WTC11 (cell line): Measurements from ENCODE around the gene S100A2. TPM values are rescaled to one million over a fixed set of nuclear protein-coding genes. Genes with fewer than 3 reads are reported as not detected.

Experiments used
- ATAC-seq: fragments of 200-7000 bp; cut with Tn5 transposase; 2 replicates; pipeline ENCODE4 v1.10.0; 2021; ENCODE audit warnings: mild to moderate bottlenecking, moderate library complexity
- CTCF ChIA-PET: fragments of 300-600 bp; sonication (Branson Sonifier 250); formaldehyde crosslinking; loops from one replicate; lab custom pipeline; 2021; ENCODE audit warnings: antibody characterized with exemption; lab: Charles Lee
- POLR2A ChIA-PET: fragments of 350-600 bp; sonication (Branson Sonifier 250); formaldehyde crosslinking; loops from one replicate; lab custom pipeline; 2021; ENCODE audit warnings: antibody characterized with exemption; lab: Charles Lee
- DNase-seq: peaks from one replicate; pipeline ENCODE4 v3.0.0; 2021; ENCODE audit warnings: low spot score
- H3K27ac Mint-ChIP-seq: 2 replicates; pipeline ENCODE4 v1.8.0; 2021; ENCODE audit warnings: mixed read lengths
- H3K27me3 Mint-ChIP-seq: 2 replicates; pipeline ENCODE4 v1.8.0; 2021; ENCODE audit warnings: low read depth, mild to moderate bottlenecking, moderate library complexity, mixed read lengths
- H3K36me3 Mint-ChIP-seq: 2 replicates; pipeline ENCODE4 v1.8.0; 2021; ENCODE audit warnings: mixed read lengths
- H3K4me1 Mint-ChIP-seq: 2 replicates; pipeline ENCODE4 v1.8.0; 2022; ENCODE audit warnings: mixed read lengths
- H3K4me3 Mint-ChIP-seq: 2 replicates; pipeline ENCODE4 v1.8.0; 2021; ENCODE audit warnings: mild to moderate bottlenecking, moderate library complexity, mixed read lengths
- H3K9me3 Mint-ChIP-seq: 2 replicates; pipeline ENCODE4 v1.8.0; 2021; ENCODE audit warnings: mixed read lengths
- AR ChIP-seq: fragments of 250-450 bp; sonication (Bioruptor Pico); IDR thresholded peaks from 2 replicates; pipeline ENCODE4 v1.9.0; 2021; ENCODE audit warnings: mild to moderate bottlenecking
- ATF2 ChIP-seq: sonication (generic); formaldehyde crosslinking; IDR thresholded peaks from 2 replicates; pipeline ENCODE4 v1.8.1; 2022; ENCODE audit warnings: low read depth, missing genetic modification reagents, borderline replicate concordance
- EMX1 ChIP-seq: fragments of 250-450 bp; sonication (Bioruptor Pico); IDR thresholded peaks from 2 replicates; pipeline ENCODE4 v1.8.0; 2021; ENCODE audit warnings: mild to moderate bottlenecking
- FOXJ3 ChIP-seq: sonication (generic); formaldehyde crosslinking; IDR thresholded peaks from 2 replicates; pipeline ENCODE4 v1.9.0; 2021; ENCODE audit warnings: missing genetic modification reagents, mild to moderate bottlenecking, borderline replicate concordance
- GABPB1 ChIP-seq: sonication (generic); formaldehyde crosslinking; IDR thresholded peaks from 2 replicates; pipeline ENCODE4 v1.8.1; 2023; ENCODE audit warnings: mild to moderate bottlenecking, missing genetic modification reagents
- NR1H2 ChIP-seq: sonication (generic); formaldehyde crosslinking; IDR thresholded peaks from 2 replicates; pipeline ENCODE4 v1.9.0; 2021; ENCODE audit warnings: mild to moderate bottlenecking, moderate library complexity, missing genetic modification reagents
- SP1 ChIP-seq: sonication (generic); formaldehyde crosslinking; conservative IDR thresholded peaks from 2 replicates; pipeline ENCODE4 v1.8.1; 2022; ENCODE audit warnings: missing genetic modification reagents
- STAT6 ChIP-seq: sonication (generic); formaldehyde crosslinking; conservative IDR thresholded peaks from 2 replicates; pipeline ENCODE4 v1.8.1; 2023; ENCODE audit warnings: mild to moderate bottlenecking, low read depth, missing genetic modification reagents, moderate library complexity
- ZNF512 ChIP-seq: sonication (generic); formaldehyde crosslinking; IDR thresholded peaks from 2 replicates; pipeline ENCODE4 v1.8.1; 2022; ENCODE audit warnings: missing genetic modification reagents, borderline replicate concordance
- ZSCAN18 ChIP-seq: fragments of 250-450 bp; sonication (Bioruptor Pico); IDR thresholded peaks from 2 replicates; pipeline ENCODE4 v2.1.2; 2022; ENCODE audit warnings: mild to moderate bottlenecking, moderate library complexity
- total RNA-seq: library from RNA; stranded (reverse); gene quantifications from 3 replicates; pipeline ENCODE4 v1.2.3, GENCODE V29; 2021

S100A2 gene
- total RNA-seq, 1 experiment from 2014 or later: 0.74 TPM

GRCh38 chr1:153513666-153514065 is 52.0 kb downstream of the S100A2 start:
- DNase-seq (no peak), ATAC-seq (no peak)
- CTCF ChIA-PET: interaction anchor here (1.5 to 2.3 kb wide), 2 partner anchors 19 to 114 kb away, joined by 5 to 7 read pairs; partner anchors contain the start of gene S100A13
- no peaks in the 10 kb centered on the region for H3K36me3 Mint-ChIP-seq
- H3K9me3 Mint-ChIP-seq: no peaks in the 10 kb centered on the region
- peaks cover 13% of the 10 kb centered on the region; the same call in 1 of the 2 replicates for H3K4me1 Mint-ChIP-seq
- no peak overlapping the region for H3K4me3 Mint-ChIP-seq
- TF ChIP-seq ZSCAN18 (CRISPR knock-in tag) (no peak), NR1H2 (CRISPR knock-in tag) (no peak), AR (no peak), STAT6 (no peak), ZNF512 (CRISPR knock-in tag) (no peak), GABPB1 (CRISPR knock-in tag) (no peak), EMX1 (CRISPR knock-in tag) (no peak), ATF2 (CRISPR knock-in tag) (no peak), SP1 (CRISPR knock-in tag) (no peak)
- POLR2A ChIA-PET: no interaction called here
- H3K27ac Mint-ChIP-seq: no peak overlapping the region
- peaks cover 65% of the 10 kb centered on the region for H3K27me3 Mint-ChIP-seq

GRCh38 chr1:153513023-153513422 is 52.6 kb downstream of the S100A2 start:
- Mint-ChIP-seq H3K27me3 (peaks cover 58% of the 10 kb centered on the region), H3K27ac (no peak overlapping the region), H3K36me3 (no peaks in the 10 kb centered on the region), H3K4me3 (no peak overlapping the region), H3K9me3 (no peaks in the 10 kb centered on the region), H3K4me1 (peaks cover 8% of the 10 kb centered on the region; the same call in 1 of the 2 replicates)
- POLR2A ChIA-PET: no interaction called here
- DNase-seq: no peak
- no peak for TF ChIP-seq FOXJ3 (CRISPR knock-in tag)
- ATAC-seq: no peak
- CTCF ChIA-PET: interaction anchor here (1.5 to 2.3 kb wide), 2 partner anchors 18 to 114 kb away, joined by 5 to 7 read pairs; partner anchors contain the start of gene S100A13

Other genes with a start within 250 kb of the S100A2 start
- not detected in 3 replicates for gene PGLYRP4, start 217.0 kb downstream of the S100A2 start, total RNA-seq
- gene S100A9, start 208.0 kb downstream of the S100A2 start, total RNA-seq: 0.33 to 0.37 TPM in 2 of 3 replicates, not detected in the other
- gene S100A12, start 190.2 kb downstream of the S100A2 start, total RNA-seq: not detected in 3 replicates
- gene S100A8, start 174.8 kb downstream of the S100A2 start, total RNA-seq: 1.4 TPM in 1 of 3 replicates, not detected in the others
- not detected in 3 replicates for gene S100A7A, start 149.3 kb downstream of the S100A2 start, total RNA-seq
- not detected in 3 replicates for gene S100A7, start 105.2 kb downstream of the S100A2 start, total RNA-seq
- gene S100A6, start 29.9 kb downstream of the S100A2 start, total RNA-seq: 19.2 to 32.0 TPM (median 30.8 TPM) in 3 replicates
- not detected in 3 replicates for gene S100A5, start 24.9 kb downstream of the S100A2 start, total RNA-seq
- 22.7 to 32.0 TPM (median 31.7 TPM) in 3 replicates for gene S100A4, start 20.0 kb downstream of the S100A2 start, total RNA-seq
- gene S100A3, start 16.6 kb downstream of the S100A2 start, total RNA-seq: 0.33 TPM in 1 of 3 replicates, not detected in the others
- gene S100A16, start 47.3 kb upstream of the S100A2 start, total RNA-seq: 14.6 to 17.6 TPM (median 16.8 TPM) in 3 replicates
- gene S100A14, start 50.5 kb upstream of the S100A2 start, total RNA-seq: 1.4 to 2.1 TPM (median 1.5 TPM) in 3 replicates
- gene S100A13, start 61.7 kb upstream of the S100A2 start, total RNA-seq: 68.4 to 84.2 TPM (median 73.9 TPM) in 3 replicates
- gene S100A1, start 62.6 kb upstream of the S100A2 start, total RNA-seq: 1.3 to 2.0 TPM (median 1.7 TPM) in 3 replicates
- 101 to 105 TPM (median 104 TPM) in 3 replicates for gene CHTOP, start 68.2 kb upstream of the S100A2 start, total RNA-seq
- 23.4 to 29.9 TPM (median 26.7 TPM) in 3 replicates for gene SNAPIN, start 92.9 kb upstream of the S100A2 start, total RNA-seq
- gene ILF2, start 105.1 kb upstream of the S100A2 start, total RNA-seq: 311 to 337 TPM (median 313 TPM) in 3 replicates
- gene NPR1, start 112.8 kb upstream of the S100A2 start, total RNA-seq: 13.2 to 16.5 TPM (median 15.9 TPM) in 3 replicates
- gene INTS3, start 162.2 kb upstream of the S100A2 start, total RNA-seq: 66.8 to 71.3 TPM (median 70.5 TPM) in 3 replicates
- gene SLC27A3, start 209.6 kb upstream of the S100A2 start, total RNA-seq: 36.3 to 38.9 TPM (median 36.9 TPM) in 3 replicates